HG02763 (cell line): ENCODE results near the gene SLC25A44.

ENCODE experiments used
- ATAC-seq: cut with Tn5 transposase; IDR thresholded peaks from one replicate; pipeline ENCODE4 v1.9.1; 2021; ENCODE audit warnings: mild to moderate bottlenecking, moderate library complexity; ENCODE audit not compliant: unreplicated experiment

The SLC25A44 gene

GRCh38 chr1:156193488-156194299 is at the start of gene SLC25A44:
SLC25A44 (plus strand) TSS chr1:156194104; CDS start chr1:156199848, 5,744 bp downstream.
- ATAC-seq = peak; percentile 95

- no peak for ATAC-seq
These were observed 49.2 kb upstream of the SLC25A44 start for GRCh38 chr1:156144742-156145141.

GRCh38 chr1:156145650-156146019 is 48.3 kb upstream of the SLC25A44 start:
- no peak for ATAC-seq

GRCh38 chr1:156146020-156146768 is 47.7 kb upstream of the SLC25A44 start:
- no peak for ATAC-seq

GRCh38 chr1:156146769-156147405 is 47.0 kb upstream of the SLC25A44 start:
- no peak for ATAC-seq

- no peak for ATAC-seq
These were observed 45.7 kb upstream of the SLC25A44 start for GRCh38 chr1:156148216-156148615.

GRCh38 chr1:156149374-156150332 is 44.3 kb upstream of the SLC25A44 start:
- ATAC-seq = peak; percentile 42

GRCh38 chr1:156150333-156151011 is 43.4 kb upstream of the SLC25A44 start:
- no peak for ATAC-seq

- ATAC-seq = no peak
These were observed 42.7 kb upstream of the SLC25A44 start for GRCh38 chr1:156151093-156151688.

- no peak for ATAC-seq
These were observed 41.3 kb upstream of the SLC25A44 start for GRCh38 chr1:156152628-156153027.

GRCh38 chr1:156153362-156153761 is 40.5 kb upstream of the SLC25A44 start, which contains the start of gene SEMA4A:
SEMA4A (plus strand) TSS chr1:156153585; CDS start chr1:156154579, 994 bp downstream.
- no peak for ATAC-seq

GRCh38 chr1:156154317-156154749 is 39.6 kb upstream of the SLC25A44 start:
- peak; percentile 37 for ATAC-seq

GRCh38 chr1:156155756-156156510 is 38.0 kb upstream of the SLC25A44 start:
- ATAC-seq = no peak

- no peak for ATAC-seq
These were observed 36.4 kb upstream of the SLC25A44 start for GRCh38 chr1:156157506-156157905.

- no peak for ATAC-seq
These were observed 35.9 kb upstream of the SLC25A44 start for GRCh38 chr1:156157966-156158365.

GRCh38 chr1:156160000-156160742 is 33.7 kb upstream of the SLC25A44 start:
- no peak for ATAC-seq

- ATAC-seq = no peak
These were observed 33.1 kb upstream of the SLC25A44 start for GRCh38 chr1:156160743-156161171.
